ENCODE measurements around the gene TBC1D17.
A peak's percentile ranks its signal among the peaks of the same experiment; 100 is the strongest.

Gene TBC1D17

GRCh38 chr19:49861541-49862378, 15.7 kb upstream of the TBC1D17 start:
- no peak for DNase-seq (ENCODE audit: low read depth)

- no peak for DNase-seq (ENCODE audit: low read depth)
Observed at GRCh38 chr19:49862391-49863253, 14.9 kb upstream of the TBC1D17 start.

- DNase-seq (ENCODE audit: low read depth) = no peak
Observed at GRCh38 chr19:49863254-49863934, 14.1 kb upstream of the TBC1D17 start.

GRCh38 chr19:49863935-49864320, 13.6 kb upstream of the TBC1D17 start:
- no peak for DNase-seq (ENCODE audit: low read depth)

GRCh38 chr19:49864890-49865289, 12.6 kb upstream of the TBC1D17 start:
- no peak for DNase-seq (ENCODE audit: low read depth)

GRCh38 chr19:49866933-49867782, 10.3 kb upstream of the TBC1D17 start, which contains the start of gene PNKP:
Gene PNKP, minus strand, starts transcription at chr19:49867576. Its CDS starts 372 bp downstream, at chr19:49867204.
- peak; percentile 74 for DNase-seq (ENCODE audit: low read depth)

- no peak for DNase-seq (ENCODE audit: low read depth)
Observed at GRCh38 chr19:49869009-49869483, 8.5 kb upstream of the TBC1D17 start.

GRCh38 chr19:49869484-49870308, 7.8 kb upstream of the TBC1D17 start:
- peak; percentile 77 for DNase-seq (ENCODE audit: low read depth)

- DNase-seq (ENCODE audit: low read depth) = no peak
Observed at GRCh38 chr19:49870309-49870901, 7.1 kb upstream of the TBC1D17 start.

GRCh38 chr19:49871349-49871985, 6.0 kb upstream of the TBC1D17 start:
- no peak for DNase-seq (ENCODE audit: low read depth)

- no peak for DNase-seq (ENCODE audit: low read depth)
Observed at GRCh38 chr19:49872245-49873128, 5.0 kb upstream of the TBC1D17 start.

GRCh38 chr19:49873129-49873521, 4.4 kb upstream of the TBC1D17 start:
- DNase-seq (ENCODE audit: low read depth) = no peak

- no peak for DNase-seq (ENCODE audit: low read depth)
Observed at GRCh38 chr19:49873834-49874233, 3.7 kb upstream of the TBC1D17 start.

GRCh38 chr19:49874503-49875157, 2.9 kb upstream of the TBC1D17 start:
- no peak for DNase-seq (ENCODE audit: low read depth)

- DNase-seq (ENCODE audit: low read depth) = no peak
Observed at GRCh38 chr19:49875177-49875576, 2.3 kb upstream of the TBC1D17 start.

GRCh38 chr19:49875857-49876421, 1.6 kb upstream of the TBC1D17 start:
- DNase-seq (ENCODE audit: low read depth) = peak; percentile 39

GRCh38 chr19:49876422-49877019, 981 bp upstream of the TBC1D17 start:
- DNase-seq (ENCODE audit: low read depth) = peak; percentile 95

Data from stimulated activated CD8-positive, alpha-beta memory T cell treated with anti-CD3 and anti-CD28 coated beads, Interleukin-15, amount 100 ng/mL, for 1 hour (primary cell).